Liver (tissue), 9 donors: Measurements from ENCODE around the gene COL23A1. TPM values are rescaled to one million over a fixed set of nuclear protein-coding genes. Genes with fewer than 3 reads are reported as not detected.

Experiments
- DNase-seq: peaks from one replicate; pipeline ENCODE4 v3.0.0-alpha.2; 2017; ENCODE audit warnings: low spot score
- H3K27ac ChIP-seq, 2 donors: one replicate each; pipeline ENCODE4 v1.7.0; 2013; ENCODE audit warnings: inconsistent platforms in 2 of 2, low read length in 2 of 2, control low read depth in 1 of 2, low read depth in 1 of 2, mild to moderate bottlenecking in 1 of 2
- H3K27me3 ChIP-seq, 4 donors: one replicate each; pipeline versions ENCODE4 v1.6.1 to v1.7.0; 2013; ENCODE audit warnings: low read length in 3 of 4, inconsistent platforms in 1 of 4, mild to moderate bottlenecking in 1 of 4, moderate library complexity in 1 of 4; ENCODE audit not compliant: control insufficient read depth in 4 of 4, insufficient read depth in 4 of 4
- H3K36me3 ChIP-seq, 4 donors: one replicate each; pipeline versions ENCODE4 v1.6.1 to v1.7.0; 2013; ENCODE audit warnings: low read length in 3 of 4, mild to moderate bottlenecking in 3 of 4, low read depth in 1 of 4, moderate library complexity in 1 of 4; ENCODE audit not compliant: control insufficient read depth in 4 of 4, insufficient read depth in 3 of 4
- H3K4me1 ChIP-seq, 4 donors: one replicate each; pipeline versions ENCODE4 v1.6.1 to v1.7.0; 2013; ENCODE audit warnings: low read length in 3 of 4, mild to moderate bottlenecking in 3 of 4, moderate library complexity in 1 of 4; ENCODE audit not compliant: control insufficient read depth in 4 of 4, insufficient read depth in 4 of 4
- H3K4me3 ChIP-seq, 3 donors: one replicate each; pipeline versions ENCODE4 v1.6.1 to v1.7.0; 2013; ENCODE audit warnings: low read length in 3 of 3, control low read depth in 1 of 3, low read depth in 1 of 3, mild to moderate bottlenecking in 1 of 3
- H3K9ac ChIP-seq, 2 donors: one replicate each; pipeline ENCODE4 v1.7.0; 2013; ENCODE audit warnings: low read length in 2 of 2, mild to moderate bottlenecking in 2 of 2, moderate library complexity in 2 of 2, control low read depth in 1 of 2, low read depth in 1 of 2
- H3K9me3 ChIP-seq, 4 donors: one replicate each; pipeline versions ENCODE4 v1.6.1 to v1.7.0; 2013; ENCODE audit warnings: low read length in 3 of 4; ENCODE audit not compliant: control insufficient read depth in 4 of 4
- EGR1 ChIP-seq, 2 donors: IDR thresholded peaks; 2 replicates each; pipeline ENCODE4 v1.6.1; 2016 to 2018; ENCODE audit warnings: antibody characterized with exemption in 2 of 2, low read depth in 2 of 2
- FOXA1 ChIP-seq: IDR thresholded peaks from 2 replicates; pipeline ENCODE4 v1.6.1; 2016; ENCODE audit warnings: antibody characterized with exemption
- FOXA2 ChIP-seq: IDR thresholded peaks from 2 replicates; pipeline ENCODE4 v1.6.1; 2016; ENCODE audit warnings: antibody characterized with exemption
- GABPA ChIP-seq, 2 donors: IDR thresholded peaks in 1 of 2; conservative IDR thresholded peaks in 1 of 2; 2 replicates each; pipeline ENCODE4 v1.6.1; 2016; ENCODE audit warnings: antibody characterized with exemption in 2 of 2, mild to moderate bottlenecking in 1 of 2, moderate library complexity in 1 of 2
- HNF4A ChIP-seq, 2 donors: conservative IDR thresholded peaks; 2 replicates each; pipeline ENCODE4 v1.6.1; 2016; ENCODE audit warnings: antibody characterized with exemption in 2 of 2, mild to moderate bottlenecking in 2 of 2
- JUND ChIP-seq, 2 donors: IDR thresholded peaks; 2 replicates each; pipeline ENCODE4 v1.6.1; 2016; ENCODE audit warnings: antibody characterized with exemption in 2 of 2
- MAX ChIP-seq: IDR thresholded peaks from 2 replicates; pipeline ENCODE4 v1.6.1; 2016; ENCODE audit warnings: antibody characterized with exemption
- NR2F2 ChIP-seq: IDR thresholded peaks from 2 replicates; pipeline ENCODE4 v1.6.1; 2016; ENCODE audit warnings: antibody characterized with exemption
- SP1 ChIP-seq: IDR thresholded peaks from 2 replicates; pipeline ENCODE4 v1.6.1; 2018; ENCODE audit warnings: antibody characterized with exemption, mild to moderate bottlenecking
- TAF1 ChIP-seq: conservative IDR thresholded peaks from 2 replicates; pipeline ENCODE4 v1.6.1; 2016; ENCODE audit warnings: antibody characterized with exemption, mild to moderate bottlenecking
- YY1 ChIP-seq: IDR thresholded peaks from 2 replicates; pipeline ENCODE4 v1.6.1; 2016; ENCODE audit warnings: antibody characterized with exemption, mild to moderate bottlenecking
- WGBS: extraction: QIAGEN DNeasy Blood & Tissue Kit; methylation state at CpG from one replicate; pipeline ENCODE4 v1.1.7; 2013; 5-methylcytosine and 5-hydroxymethylcytosine counted together
- polyA plus RNA-seq, 2 donors: library from polyadenylated mRNA; stranded (reverse) in 1 of 2; unstranded in 1 of 2; fragments of 200-250 nt in 1 of 2; fragments of >200 nt in 1 of 2; fragmentation: Nextera tagmentation in 1 of 2; extraction: Ambion mirVana in 1 of 2; gene quantifications; one replicate each; pipeline versions ENCODE4 v1.2.1 to v1.2.3, GENCODE V29; 2013 to 2015
- total RNA-seq, 2 donors: library from RNA; depleted of rRNA; stranded (reverse); fragments of >200 nt; gene quantifications; one replicate each; pipeline ENCODE4 v1.2.3, GENCODE V29; 2014
- TF ChIP-seq, protein P1 (sequence below): IDR thresholded peaks from 2 replicates; pipeline ENCODE4 v1.6.1; 2016; ENCODE audit warnings: antibody characterized with exemption
- TF ChIP-seq, protein P2 (sequence below): IDR thresholded peaks from 2 replicates; pipeline ENCODE4 v1.6.1; 2016; ENCODE audit warnings: antibody characterized with exemption
- TF ChIP-seq, protein P3 (sequence below): fragments of 150-350 bp; IDR thresholded peaks from 2 replicates; pipeline ENCODE4 v1.5.1; 2017; ENCODE audit warnings: improper control_type of control experiment, low read depth, low read length; ENCODE audit not compliant: missing input control
- TF ChIP-seq, protein P4 (sequence below): IDR thresholded peaks from 2 replicates; pipeline ENCODE4 v1.6.1; 2016; ENCODE audit warnings: antibody characterized with exemption, mild to moderate bottlenecking
- donor health status: healthy.
- donor health status: healthy.
- donor health status: healthy.
- donor health status: healthy.
- donor health status: healthy.

COL23A1 gene
- total and polyA plus RNA-seq, 4 donors = 0.08 to 1.4 (median 0.27) TPM

DNA sequence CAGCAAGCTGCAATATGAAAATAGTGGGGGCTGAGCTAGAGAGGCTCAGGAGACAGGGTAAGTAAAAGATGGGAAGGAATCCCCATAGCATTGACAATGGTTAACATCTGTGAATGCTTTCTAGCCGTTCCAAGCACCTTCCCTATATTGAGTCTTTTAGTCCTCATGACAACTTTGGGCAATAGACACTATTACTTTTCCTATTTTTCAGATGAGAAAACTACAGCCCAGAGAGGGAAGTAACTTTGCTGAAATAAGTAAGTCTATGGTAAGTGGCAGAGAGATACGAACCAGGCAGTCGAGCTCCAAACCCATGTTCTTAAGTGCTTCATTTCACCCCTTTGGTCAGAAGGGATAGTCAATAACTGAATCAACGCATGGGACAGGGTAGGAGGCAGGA lies 94.5 kb downstream of the COL23A1 start:
- Histone ChIP-seq H3K27ac (no peak overlapping the region), H3K27me3 (no peaks in the 10 kb centered on the region), H3K4me3 (no peak overlapping the region), H3K9ac (no peak overlapping the region), H3K36me3 (no peaks in the 10 kb centered on the region), H3K4me1 (no peaks in the 10 kb centered on the region), H3K9me3 (no peaks in the 10 kb centered on the region)
- DNase-seq = no peak
- WGBS = 84% methylated on average over 4 of the region's 4 CpGs
- TF ChIP-seq HNF4A (conservative IDR thresholded peaks at IDR 0.05) (no peak), GABPA (IDR thresholded peaks at IDR 0.05 in 1 of 2, conservative IDR thresholded peaks at IDR 0.05 in 1 of 2) (no peak), FOXA1 (no peak), EGR1 (IDR thresholded peaks at IDR 0.05; ENCODE audit: low read depth in 2 of 2) (no peak), SP1 (no peak), TAF1 (no peak), FOXA2 (no peak), YY1 (no peak)
- TF ChIP-seq, protein P1, sequence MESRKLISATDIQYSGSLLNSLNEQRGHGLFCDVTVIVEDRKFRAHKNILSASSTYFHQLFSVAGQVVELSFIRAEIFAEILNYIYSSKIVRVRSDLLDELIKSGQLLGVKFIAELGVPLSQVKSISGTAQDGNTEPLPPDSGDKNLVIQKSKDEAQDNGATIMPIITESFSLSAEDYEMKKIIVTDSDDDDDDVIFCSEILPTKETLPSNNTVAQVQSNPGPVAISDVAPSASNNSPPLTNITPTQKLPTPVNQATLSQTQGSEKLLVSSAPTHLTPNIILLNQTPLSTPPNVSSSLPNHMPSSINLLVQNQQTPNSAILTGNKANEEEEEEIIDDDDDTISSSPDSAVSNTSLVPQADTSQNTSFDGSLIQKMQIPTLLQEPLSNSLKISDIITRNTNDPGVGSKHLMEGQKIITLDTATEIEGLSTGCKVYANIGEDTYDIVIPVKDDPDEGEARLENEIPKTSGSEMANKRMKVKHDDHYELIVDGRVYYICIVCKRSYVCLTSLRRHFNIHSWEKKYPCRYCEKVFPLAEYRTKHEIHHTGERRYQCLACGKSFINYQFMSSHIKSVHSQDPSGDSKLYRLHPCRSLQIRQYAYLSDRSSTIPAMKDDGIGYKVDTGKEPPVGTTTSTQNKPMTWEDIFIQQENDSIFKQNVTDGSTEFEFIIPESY = no peak

DNA sequence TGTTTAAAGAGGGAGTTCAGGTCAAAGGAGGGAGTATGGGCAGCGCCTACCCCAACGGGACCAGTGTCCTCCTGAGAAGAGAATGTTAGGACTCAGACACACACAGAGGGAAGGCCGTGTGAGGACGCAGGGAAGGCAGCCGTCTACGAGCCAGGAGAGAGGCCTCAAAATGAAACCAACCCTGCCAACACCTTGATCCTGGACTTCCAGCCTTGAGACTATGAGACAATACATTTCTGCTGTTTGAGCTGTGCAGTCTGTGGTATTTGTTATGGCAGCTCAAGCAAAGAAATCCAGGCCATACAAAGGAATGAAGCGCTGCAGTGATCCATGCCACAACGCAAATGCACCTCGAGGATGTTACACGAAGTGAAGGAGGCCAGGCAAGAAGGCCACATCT lies 97.9 kb downstream of the COL23A1 start:
- H3K27me3 ChIP-seq = no peaks in the 10 kb centered on the region
- no peak overlapping the region for H3K9ac ChIP-seq
- no peaks in the 10 kb centered on the region for H3K4me1 ChIP-seq
- no peak overlapping the region for H3K27ac ChIP-seq
- WGBS = 96% methylated on average over 10 of the region's 10 CpGs
- TF ChIP-seq, protein P1 = no peak
- TF ChIP-seq HNF4A (conservative IDR thresholded peaks at IDR 0.05) = no peak
- no peak for TF ChIP-seq SP1
- no peak for TF ChIP-seq NR2F2
- no peak for TF ChIP-seq YY1
- TF ChIP-seq TAF1 = no peak
- TF ChIP-seq FOXA2 = no peak
- TF ChIP-seq, protein P2, sequence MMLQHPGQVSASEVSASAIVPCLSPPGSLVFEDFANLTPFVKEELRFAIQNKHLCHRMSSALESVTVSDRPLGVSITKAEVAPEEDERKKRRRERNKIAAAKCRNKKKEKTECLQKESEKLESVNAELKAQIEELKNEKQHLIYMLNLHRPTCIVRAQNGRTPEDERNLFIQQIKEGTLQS = no peak
- TF ChIP-seq GABPA (IDR thresholded peaks at IDR 0.05 in 1 of 2, conservative IDR thresholded peaks at IDR 0.05 in 1 of 2) = no peak
- no peak for TF ChIP-seq MAX
- no peak for TF ChIP-seq EGR1 (IDR thresholded peaks at IDR 0.05; ENCODE audit: low read depth in 2 of 2)
- TF ChIP-seq FOXA1 = no peak
- DNase-seq = no peak
- no peaks in the 10 kb centered on the region for H3K9me3 ChIP-seq
- no peaks in the 10 kb centered on the region for H3K36me3 ChIP-seq
- H3K4me3 ChIP-seq = no peak overlapping the region

GRCh38 chr5:178490935-178491652 lies 99.1 kb downstream of the COL23A1 start:
- Histone ChIP-seq H3K27ac (no peak overlapping the region), H3K36me3 (no peaks in the 10 kb centered on the region), H3K9ac (no peak overlapping the region), H3K4me3 (no peak overlapping the region), H3K4me1 (no peaks in the 10 kb centered on the region), H3K9me3 (no peaks in the 10 kb centered on the region), H3K27me3 (no peaks in the 10 kb centered on the region)
- 71% methylated on average over 11 of the region's 11 CpGs for WGBS
- DNase-seq = no peak
- TF ChIP-seq YY1 (no peak), FOXA2 (no peak), MAX (no peak), JUND (IDR thresholded peaks at IDR 0.05) (no peak), EGR1 (IDR thresholded peaks at IDR 0.05; ENCODE audit: low read depth in 2 of 2) (no peak), NR2F2 (no peak), SP1 (no peak), FOXA1 (no peak)
- TF ChIP-seq, protein P3, sequence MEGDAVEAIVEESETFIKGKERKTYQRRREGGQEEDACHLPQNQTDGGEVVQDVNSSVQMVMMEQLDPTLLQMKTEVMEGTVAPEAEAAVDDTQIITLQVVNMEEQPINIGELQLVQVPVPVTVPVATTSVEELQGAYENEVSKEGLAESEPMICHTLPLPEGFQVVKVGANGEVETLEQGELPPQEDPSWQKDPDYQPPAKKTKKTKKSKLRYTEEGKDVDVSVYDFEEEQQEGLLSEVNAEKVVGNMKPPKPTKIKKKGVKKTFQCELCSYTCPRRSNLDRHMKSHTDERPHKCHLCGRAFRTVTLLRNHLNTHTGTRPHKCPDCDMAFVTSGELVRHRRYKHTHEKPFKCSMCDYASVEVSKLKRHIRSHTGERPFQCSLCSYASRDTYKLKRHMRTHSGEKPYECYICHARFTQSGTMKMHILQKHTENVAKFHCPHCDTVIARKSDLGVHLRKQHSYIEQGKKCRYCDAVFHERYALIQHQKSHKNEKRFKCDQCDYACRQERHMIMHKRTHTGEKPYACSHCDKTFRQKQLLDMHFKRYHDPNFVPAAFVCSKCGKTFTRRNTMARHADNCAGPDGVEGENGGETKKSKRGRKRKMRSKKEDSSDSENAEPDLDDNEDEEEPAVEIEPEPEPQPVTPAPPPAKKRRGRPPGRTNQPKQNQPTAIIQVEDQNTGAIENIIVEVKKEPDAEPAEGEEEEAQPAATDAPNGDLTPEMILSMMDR = no peak
- TF ChIP-seq, protein P4, sequence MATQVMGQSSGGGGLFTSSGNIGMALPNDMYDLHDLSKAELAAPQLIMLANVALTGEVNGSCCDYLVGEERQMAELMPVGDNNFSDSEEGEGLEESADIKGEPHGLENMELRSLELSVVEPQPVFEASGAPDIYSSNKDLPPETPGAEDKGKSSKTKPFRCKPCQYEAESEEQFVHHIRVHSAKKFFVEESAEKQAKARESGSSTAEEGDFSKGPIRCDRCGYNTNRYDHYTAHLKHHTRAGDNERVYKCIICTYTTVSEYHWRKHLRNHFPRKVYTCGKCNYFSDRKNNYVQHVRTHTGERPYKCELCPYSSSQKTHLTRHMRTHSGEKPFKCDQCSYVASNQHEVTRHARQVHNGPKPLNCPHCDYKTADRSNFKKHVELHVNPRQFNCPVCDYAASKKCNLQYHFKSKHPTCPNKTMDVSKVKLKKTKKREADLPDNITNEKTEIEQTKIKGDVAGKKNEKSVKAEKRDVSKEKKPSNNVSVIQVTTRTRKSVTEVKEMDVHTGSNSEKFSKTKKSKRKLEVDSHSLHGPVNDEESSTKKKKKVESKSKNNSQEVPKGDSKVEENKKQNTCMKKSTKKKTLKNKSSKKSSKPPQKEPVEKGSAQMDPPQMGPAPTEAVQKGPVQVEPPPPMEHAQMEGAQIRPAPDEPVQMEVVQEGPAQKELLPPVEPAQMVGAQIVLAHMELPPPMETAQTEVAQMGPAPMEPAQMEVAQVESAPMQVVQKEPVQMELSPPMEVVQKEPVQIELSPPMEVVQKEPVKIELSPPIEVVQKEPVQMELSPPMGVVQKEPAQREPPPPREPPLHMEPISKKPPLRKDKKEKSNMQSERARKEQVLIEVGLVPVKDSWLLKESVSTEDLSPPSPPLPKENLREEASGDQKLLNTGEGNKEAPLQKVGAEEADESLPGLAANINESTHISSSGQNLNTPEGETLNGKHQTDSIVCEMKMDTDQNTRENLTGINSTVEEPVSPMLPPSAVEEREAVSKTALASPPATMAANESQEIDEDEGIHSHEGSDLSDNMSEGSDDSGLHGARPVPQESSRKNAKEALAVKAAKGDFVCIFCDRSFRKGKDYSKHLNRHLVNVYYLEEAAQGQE = no peak
